ENCODE results near the gene CBX5.
"Not testable (repeated sequence)": the region's sequence is repeated elsewhere in the genome, so short reads cannot be mapped to it uniquely, and the experiment has no call there.

The CBX5 gene

DNA sequence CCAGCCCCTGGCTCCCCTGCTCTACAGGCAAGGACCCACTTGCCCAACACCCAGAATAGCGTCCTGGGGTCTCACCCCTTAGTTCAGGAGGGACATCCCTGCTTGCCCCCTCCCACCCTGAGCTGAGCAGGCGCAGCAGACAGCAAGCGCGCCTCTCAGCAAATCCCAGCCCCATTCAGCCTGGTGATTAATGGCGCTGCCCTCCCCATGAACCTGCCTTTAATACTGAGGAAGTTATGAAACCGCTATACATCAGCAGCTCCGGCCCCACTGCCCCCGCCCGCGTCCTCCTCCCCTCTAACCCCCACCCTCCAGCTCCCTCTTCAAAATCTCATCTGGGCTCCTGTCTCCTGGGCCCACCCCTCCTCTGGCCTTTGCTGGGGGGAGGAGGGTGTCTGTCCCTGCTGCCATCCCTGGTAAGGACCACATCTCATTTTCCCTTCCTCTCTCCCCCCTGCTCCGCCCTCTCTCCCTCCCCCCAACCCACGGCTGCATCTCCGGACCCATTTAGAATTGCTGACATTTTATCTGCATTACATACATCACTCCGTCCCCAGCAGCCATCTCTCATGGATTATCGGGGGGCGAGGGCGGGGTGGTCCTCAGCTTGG is 84.1 kb downstream of the CBX5 start:
- no peak for DNase-seq

GRCh38 chr12:54195080-54195736 is 84.7 kb downstream of the CBX5 start:
- DNase-seq = no peak

DNA sequence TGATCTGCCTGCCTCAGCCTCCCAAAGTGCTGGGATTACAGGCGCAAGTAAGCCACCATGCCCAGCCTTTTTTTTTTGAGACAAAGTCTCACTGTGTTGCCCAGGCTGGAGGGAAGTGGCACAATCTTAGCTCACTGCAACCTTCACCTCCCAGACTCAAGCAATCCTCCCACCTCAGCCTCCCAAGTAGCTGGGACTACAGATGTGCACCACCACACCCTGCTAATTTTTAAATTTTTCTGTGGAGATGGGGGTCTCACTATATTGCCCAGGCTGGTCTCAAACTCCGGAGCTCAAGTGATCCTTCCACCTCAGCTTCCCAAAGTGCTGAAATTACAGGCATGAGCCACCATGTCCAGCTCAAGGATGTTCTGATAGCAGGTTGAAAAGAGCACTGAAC is 85.3 kb downstream of the CBX5 start:
- DNase-seq = not testable (repeated sequence)

DNA sequence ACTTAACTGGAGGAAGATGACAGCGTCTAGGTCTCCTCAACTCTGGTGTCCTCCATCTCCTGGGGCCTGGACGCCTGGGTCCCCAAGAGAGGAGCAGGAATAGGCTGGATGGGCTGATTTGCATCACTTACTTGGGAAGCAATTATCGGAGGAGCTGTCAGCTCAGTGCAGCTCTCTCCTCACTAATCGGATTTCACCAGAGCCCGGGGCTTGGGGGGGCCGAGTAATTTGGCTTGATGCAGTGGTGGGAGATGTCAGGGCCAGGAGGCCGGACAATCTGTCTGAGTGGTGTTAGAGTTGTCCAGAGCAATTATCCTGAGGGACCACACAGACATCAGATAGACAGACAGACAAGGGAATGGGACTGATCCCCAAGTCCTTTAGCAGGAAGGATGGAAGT is 86.5 kb downstream of the CBX5 start:
- DNase-seq = no peak

DNA sequence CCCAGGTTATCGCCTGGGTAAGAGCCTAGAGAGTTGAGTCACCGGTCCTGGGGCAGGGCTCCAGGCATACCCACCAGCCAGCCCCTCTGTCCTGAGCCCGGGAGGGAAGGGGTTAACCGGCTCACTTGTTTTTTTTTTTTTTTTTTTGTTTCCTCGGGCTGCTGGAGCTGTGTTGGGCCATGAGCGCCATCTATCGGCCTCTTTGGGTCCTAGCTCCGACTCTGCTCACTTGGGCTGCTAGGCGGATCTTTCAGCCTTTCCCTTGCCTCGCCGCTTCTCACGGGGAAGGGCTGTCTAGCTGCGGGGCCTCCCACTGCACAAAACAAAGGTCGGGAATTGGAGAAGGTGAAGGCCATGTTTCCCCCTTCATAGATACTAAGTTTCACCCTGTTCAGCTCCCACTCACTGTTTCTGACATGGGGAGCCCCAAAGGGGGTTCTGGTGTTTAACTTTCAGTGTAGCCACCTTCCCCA is 88.3 kb downstream of the CBX5 start:
- peak; percentile 79 for DNase-seq

DNA sequence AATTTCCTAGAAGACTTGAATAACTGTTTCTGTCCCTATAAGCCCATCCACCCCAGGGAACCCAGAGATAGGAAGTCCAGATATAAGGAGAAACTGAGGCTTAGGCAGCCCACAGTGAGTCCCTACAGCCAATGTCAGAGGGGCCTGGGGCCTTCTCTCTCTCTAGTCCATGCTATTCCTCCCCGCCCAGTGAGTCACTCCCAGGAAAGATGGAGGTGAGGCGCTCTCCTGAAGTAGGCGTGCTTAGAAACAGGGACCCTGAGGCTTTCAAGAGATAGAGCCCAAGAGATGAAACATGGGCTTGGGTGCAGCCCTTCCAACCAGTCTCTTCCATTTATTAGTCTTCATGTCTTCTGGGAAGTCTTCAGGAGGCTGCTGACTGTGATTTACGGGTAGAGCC is 88.8 kb downstream of the CBX5 start:
- DNase-seq = no peak

- no peak for DNase-seq
Observed at GRCh38 chr12:54189198-54189539, 90.8 kb downstream of the CBX5 start.

- no peak for DNase-seq
Observed at GRCh38 chr12:54187075-54187474, 92.8 kb downstream of the CBX5 start.

- no peak for DNase-seq
Observed at GRCh38 chr12:54185919-54186318, 94.0 kb downstream of the CBX5 start.

DNA sequence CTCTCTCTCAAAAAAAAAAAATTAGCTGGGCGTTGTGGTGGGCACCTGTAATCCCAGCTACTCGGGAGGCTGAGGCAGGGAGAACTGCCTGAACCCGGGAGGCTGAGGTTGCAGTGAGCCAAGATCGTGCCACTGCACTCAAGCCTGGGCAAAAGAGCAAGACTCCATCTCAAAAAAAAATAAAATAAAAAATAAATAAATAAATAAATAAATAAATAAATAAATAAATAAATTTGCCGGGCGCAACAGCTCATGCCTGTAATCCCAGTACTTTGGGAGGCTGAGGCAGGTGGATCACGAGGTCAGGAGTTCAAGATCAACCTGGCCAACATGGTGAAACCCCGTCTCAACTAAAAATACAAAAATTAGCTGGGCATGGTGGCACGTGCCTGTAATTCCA is 94.6 kb downstream of the CBX5 start:
- DNase-seq = not testable (repeated sequence)

DNA sequence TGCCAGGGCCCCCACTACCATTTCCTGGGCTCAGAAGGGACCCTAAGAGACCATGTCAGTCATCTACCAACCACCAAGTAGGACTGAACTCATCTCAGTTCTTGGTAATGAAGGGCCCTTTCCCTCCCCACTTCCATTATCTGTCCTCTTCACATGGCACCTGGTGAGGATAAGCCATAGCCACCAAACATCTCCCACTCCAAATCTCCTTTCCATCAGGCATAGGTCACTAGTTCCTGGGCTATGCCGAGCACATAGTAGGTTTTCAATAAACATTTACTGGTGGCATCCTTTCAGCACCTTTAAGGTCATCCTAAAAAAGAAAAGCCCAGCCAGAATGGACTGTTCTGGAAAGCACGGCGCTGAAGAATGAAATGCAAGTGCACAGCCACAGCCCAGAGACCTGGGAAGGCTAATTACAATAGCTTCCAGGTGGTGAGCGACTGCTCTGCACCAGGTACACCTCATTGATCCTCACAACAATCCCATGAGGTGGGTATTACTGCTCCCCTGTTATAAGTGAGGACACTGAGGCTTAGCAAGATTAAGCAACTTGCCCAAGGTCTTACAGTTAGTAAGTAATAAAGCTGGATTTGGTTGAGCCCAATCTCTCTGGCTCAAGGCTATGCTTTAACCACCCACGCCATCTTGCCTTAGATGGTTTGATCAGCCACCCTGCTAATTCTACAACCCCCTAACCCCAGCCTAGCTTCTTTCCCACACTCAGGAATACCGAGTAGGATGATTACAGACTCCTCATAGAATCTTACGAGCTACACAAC is 95.7 kb downstream of the CBX5 start:
- no peak for DNase-seq

GRCh38 chr12:54182981-54183380 is 96.9 kb downstream of the CBX5 start:
- no peak for DNase-seq

DNA sequence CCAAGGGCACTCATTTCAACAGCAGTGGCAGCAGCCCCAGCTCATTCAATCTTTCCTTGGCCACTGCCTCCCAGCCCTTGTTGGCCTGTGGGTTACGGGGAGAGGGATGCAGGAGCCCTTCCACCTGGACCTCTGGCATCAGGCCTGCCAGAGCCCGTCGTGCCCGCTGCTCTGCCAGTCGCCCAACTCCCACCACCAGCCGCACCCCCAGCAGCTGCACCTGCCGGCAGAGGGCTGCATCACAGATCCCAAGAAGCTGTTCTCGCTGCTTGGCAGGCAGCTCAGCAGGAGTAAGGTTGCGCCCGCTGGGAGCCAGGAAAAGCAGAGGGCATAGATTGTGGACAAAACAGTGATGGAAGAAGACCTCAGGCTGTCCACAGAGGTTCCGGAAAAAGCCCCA is 97.8 kb downstream of the CBX5 start:
- DNase-seq = no peak

Measured in activated naive CD4-positive, alpha-beta T cell treated with anti-CD3 and anti-CD28 coated beads, Interleukin-2, amount 50 U/mL, for 16 hours (primary cell).